Activated T-cell treated with anti-CD3 and anti-CD28 coated beads for 1 hour (primary cell): ENCODE measurements around the gene ZNF804B.

Source experiments
- DNase-seq: peaks from one replicate; pipeline ENCODE4 v3.0.0-alpha.2; 2020; ENCODE audit warnings: low read depth

The ZNF804B gene

DNA sequence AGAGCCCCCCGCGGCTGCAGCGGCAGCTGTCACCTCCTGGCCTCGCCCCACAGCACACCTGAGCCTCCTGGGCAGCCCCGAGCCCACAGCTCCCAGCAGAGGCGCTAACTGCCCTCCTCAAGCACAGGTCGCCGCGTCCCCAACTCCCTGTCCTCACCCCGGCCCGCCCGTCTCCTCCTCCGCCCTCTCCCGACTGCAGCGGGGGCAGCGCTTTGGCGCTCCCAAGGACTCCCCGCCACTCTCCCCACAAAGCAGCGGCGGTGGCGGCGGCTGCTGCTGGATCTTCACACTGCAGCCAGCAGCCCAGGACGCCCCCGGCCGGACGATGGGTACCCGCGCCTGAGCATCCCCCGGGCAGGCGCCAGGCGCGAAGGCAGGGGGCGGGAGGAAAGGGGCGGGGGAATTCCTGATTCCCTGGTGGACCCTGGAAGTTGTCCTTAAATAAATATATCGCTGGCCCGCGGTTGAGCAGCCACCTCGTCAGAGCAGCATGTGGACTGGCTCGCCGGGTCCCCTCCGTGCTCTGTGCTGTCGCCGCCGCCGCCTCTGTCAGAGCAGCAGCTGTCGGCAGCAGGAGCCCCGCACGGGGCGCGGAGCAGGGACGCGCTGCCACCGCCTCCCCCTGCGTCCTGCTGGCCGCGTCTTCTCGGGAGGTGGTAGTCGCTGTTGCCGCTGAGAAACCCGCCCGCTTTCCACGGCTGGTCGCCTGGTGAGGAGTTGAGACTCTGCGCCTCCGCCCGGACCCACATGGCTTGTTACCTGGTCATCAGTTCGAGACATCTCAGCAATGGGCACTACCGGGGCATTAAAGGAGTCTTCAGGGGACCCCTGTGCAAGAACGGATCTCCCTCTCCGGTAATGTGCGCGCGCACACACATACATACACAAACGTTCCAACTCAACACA is at the start of gene ZNF804B:
ZNF804B (plus strand) TSS at position 471 of the 906 bp plus-strand sequence; CDS start at position 748, 277 bp downstream.
- no peak for DNase-seq

DNA sequence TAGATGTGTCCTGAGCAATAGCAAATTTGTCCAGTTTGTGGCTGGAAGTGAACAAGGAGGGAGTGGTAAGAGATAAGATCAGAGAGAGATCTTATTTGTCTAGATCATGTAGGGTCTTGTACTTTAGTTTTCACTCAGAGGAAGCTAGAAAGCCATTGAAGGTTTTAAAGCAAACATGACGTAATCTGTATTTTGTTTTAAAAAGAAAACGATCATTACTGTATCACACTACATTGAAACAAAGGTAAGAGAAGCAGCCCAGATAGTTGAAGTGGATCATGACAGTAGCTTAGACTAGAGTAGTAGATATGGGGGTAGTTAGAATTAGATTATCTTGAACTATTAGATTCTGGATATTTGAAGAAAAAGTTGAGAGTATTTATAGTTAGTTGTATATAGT is 23.6 kb upstream of the ZNF804B start:
- no peak for DNase-seq

DNA sequence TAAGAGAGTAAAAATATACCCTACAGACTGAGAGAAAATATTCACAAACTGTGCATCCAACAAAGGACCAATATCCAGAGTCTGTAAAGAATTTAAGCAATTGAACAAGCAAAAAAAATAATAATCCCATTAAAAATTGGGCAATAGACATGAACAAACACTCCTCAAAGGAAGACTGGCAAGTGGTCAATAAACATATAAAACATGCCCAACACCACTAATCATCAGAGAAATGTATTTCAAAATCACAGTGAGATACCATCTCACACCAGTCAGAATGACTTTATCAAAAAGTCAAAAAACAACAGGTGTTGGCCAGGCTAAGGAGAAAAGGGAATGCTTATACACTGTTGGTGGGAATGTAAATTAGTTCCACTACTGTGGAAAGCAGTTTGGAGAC is 21.9 kb upstream of the ZNF804B start:
- DNase-seq = no peak

DNA sequence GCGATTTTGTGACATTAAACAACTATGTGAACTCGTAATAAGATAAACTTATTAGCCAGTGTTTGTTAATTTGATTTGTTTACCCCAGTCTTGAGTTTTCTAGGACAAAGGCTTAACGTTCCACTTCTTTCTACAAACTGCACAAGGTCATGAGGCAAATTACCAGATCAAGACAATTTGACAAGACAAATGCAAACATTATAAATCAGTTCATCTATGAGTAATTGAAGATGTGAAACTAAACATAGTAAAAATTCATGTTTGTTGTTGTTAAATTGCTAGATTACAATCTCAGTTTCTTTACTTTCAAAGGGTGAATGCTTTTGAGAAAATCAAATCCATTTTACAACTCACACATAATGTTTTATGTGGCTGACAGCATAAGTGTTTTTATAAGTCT is 13.4 kb upstream of the ZNF804B start:
- no peak for DNase-seq

DNA sequence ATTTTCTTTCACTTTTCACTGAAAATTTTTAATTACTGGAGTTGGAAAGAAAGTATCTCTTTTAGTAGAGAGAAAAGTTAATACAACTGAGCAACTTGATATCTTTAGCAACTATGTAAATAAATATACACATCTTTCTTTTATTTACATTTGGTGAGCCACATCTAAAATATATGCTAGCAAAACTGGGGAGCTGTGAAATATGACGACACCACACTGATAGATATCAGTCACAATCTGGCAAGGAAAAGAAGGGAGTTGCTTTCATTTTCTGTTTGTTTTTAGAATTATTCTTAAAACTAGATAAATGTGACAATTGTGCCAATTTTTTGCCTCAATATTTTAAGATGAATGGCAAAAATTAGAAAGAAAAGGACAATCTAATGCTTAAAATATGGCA is 2.7 kb upstream of the ZNF804B start:
- no peak for DNase-seq

DNA sequence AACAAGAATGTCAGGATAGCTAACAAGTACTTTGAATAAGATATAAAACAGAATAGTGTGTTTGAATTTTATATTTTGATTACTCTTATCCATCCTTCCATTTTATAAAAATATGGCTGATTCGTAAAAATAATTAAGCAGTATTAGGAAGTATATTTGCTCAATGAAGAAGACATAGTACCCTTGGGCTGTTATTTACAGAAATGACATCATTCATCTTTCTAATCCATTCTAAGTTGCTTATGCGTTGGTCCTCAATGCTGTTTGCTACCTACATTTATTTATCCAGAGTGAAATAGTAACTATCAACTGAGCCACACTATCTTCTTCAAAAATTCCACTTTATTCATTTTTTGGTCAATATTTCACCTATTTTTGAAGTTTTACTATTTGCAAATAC is 2.1 kb upstream of the ZNF804B start:
- no peak for DNase-seq

DNA sequence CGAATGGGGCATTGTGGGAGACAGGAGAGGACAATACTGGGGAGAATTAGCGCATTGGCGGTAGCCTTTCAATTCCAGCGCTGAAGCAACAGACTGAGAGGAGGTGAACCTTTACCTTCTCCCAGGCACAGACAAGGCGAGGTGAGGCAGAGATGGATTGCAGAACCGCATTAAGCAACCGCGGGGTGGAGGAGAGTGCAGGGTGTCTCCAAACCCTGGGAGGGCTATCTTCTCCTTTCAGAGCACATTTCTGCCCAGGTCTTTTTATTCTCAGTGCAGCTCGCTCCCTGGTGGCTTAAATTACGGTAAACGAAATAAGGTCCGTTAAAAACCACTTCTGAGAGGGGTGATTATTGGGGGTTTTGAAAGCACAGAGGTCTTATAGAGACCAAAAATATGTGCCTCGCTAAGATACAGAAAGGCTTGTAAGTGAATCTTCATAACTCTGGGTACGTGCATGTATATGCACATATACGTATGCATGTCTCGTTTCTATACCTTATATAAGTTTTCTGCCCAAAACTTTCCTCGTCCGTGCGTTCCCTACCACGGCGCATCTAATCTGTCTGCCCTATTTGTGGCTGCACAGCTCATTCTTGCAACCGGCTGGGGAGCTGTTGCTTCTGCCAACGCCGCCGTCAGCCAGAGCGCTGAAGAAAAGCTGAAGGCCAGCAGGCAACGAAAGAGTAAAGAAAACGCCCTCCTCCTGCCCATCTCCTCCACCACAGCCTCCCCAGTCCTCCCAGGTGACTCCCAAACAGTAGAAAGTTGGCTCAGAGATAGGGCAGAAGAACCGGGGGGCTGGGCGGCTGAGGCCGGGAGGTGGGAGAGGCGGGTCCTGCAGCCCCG is 895 bp upstream of the ZNF804B start:
- no peak for DNase-seq

DNA sequence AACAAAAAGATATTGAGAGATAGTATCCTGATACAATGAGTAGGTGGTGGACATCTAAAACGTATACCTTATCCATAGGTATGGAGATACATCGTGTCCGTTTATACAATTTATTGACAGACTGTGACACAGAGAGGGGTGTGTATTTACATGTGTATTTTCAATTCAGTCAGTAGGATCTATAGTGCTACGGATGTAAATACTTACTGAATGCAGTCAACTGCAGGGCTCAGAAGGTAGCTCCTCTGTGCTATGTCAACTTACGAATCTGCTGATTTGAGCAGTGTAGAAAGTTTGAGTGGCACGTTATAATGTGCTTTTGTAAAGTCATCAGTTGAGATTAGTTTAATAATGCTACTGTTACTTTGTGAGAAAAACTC is 626 bp downstream of the ZNF804B start:
- no peak for DNase-seq

DNA sequence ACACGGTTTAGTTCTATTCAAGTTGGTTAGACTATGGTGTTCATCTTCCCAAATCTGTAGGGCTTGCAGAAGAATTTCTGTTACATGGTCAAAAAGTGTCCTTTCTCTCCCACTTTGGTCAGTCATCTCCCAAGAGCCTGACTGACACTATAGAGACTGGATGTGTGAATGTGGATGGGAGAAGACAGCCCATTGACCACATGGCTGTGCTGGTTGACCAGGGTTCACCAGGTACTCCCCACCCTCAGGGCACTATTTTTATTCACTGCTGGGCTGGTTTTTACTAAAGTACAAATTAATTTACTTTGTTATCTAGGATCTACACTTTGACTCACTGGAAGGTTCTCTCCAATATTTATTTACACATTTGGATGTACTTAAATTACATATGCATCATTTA is 2.3 kb downstream of the ZNF804B start:
- DNase-seq = no peak

DNA sequence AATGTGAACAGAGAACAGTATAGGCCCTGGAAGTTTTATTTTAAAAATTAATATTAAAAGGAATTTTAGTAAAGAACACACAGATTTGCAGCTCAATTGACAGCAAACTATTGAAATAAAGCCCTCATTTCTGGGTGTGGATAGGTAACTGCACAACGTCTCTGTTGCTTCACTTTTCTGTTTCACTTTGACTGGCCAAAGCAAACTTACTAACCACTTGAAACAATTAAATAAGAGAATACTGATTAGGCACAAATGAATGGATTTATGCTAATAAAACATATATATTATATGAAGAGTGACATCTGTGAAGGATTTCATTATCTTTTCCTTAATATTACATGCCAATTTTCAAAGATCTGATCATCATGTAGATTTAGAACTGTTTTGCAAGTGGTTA is 11.9 kb downstream of the ZNF804B start:
- no peak for DNase-seq

DNA sequence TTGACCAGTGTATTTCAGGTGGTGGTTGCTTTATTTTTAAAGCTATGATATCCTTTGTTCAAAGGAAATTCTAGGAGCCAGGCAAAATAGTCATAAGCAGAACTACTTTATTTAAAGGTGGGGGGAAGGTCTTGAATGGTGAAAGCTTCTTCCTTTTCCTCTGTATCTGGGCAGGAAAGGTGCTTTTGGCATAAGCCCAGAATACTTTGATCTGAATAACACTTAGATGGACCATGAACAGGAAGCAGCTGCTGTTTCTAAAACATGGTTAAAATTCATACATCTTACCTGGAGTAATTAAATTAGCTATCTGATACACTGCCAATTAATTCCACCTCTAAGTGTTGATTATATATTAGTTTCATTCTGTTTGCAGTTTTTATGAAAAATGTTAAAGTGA is 13.3 kb downstream of the ZNF804B start:
- DNase-seq = no peak

DNA sequence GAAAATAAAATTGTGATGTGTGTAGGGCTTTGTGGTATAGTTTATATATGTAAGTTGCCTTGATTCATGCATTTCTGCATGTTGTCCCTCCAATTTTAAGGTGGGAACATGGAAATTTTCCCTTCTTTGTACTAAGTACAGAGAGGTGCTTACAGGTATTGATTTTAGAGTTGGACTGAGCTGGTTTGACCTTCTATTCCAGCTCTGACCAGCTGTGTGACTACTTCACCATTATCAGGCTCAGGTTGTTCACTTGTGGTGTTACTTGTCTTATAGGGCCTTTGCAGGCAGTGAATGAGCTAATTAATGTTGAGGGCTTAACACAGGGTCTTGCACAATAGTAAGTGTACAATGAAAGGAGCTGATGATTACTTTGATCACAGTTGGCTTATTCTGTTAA is 16.3 kb downstream of the ZNF804B start:
- no peak for DNase-seq

DNA sequence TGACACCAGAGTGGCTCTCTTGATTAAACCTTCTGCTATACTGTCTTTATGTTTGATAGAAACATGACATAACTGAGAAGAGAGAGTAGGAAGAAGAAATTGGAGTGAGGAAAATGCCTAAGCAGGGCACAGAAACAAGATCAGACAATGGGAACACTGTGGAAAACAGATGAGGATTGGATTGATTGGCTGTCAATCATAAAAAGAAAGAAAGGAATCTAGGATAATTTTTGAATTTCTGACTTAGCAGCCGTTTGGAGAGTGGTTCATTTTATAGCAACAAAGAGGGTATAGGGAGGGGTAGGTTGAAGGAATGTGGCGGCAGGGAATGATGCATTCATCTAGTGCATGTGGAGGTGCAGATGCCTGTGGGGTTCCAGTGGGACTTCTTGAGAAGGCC is 28.3 kb downstream of the ZNF804B start:
- DNase-seq = no peak

DNA sequence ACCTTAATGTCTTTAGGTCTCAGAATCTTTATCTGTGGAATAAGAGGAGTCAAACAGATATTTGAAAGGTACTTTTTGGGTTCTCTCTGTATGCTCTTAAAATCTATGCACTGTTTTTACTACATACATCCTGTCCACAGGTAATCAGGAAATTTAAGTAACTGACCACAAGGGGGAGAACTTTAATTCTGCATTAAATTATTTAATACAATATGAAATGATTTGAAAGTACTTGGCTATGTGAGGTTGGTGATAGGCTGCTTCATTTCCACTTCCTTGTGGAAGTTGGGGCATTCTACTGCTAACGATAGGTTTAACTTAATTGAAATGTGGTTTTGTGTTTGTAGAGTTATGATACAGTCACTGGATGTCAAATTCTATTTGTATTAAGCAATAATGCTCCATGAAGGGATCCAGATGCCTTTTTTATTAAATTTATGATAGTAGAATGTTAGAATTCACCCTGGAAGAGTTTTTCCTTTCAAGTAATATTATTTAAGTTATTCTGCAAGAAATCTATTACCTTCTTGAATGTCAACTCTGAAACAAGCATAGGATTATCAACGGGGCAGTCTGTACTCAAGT is 30.1 kb downstream of the ZNF804B start:
- no peak for DNase-seq

DNA sequence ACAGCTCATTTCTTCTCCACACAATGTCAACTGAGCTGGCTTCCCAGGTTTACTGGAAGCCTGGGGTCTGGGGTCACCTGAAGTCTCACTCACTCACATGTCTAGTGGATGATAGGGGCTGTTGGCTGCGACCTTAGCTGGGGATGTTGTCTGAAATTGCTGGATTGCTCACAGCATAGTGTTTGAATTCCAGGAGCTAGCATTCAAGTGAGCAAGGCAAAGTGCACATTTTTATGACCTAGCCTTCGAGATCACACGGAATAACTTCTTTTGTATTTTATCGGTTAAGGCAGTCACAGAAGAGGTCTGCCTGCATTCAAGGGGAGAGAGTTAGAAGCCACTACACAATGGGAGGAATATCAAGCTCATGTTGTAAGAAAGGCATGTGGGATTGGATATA is 32.4 kb downstream of the ZNF804B start:
- DNase-seq = no peak

DNA sequence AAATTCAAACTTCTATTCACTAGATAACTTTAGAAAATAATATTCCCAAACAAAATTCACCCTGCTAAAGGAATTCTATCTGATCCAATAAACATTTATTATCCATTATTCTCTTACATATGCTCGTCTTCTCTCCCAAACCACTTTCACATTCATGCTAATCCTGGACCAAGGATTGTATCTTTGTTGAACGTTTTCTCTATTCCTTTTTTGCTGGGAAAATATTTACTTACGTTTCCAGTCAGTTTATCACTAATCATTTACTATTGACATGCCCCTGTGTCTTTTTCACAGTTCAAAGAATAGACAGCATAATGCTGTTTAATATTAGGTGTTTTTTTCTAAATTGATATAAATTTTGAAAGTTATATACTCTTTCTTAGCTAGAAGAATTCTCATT is 32.9 kb downstream of the ZNF804B start:
- DNase-seq = no peak

DNA sequence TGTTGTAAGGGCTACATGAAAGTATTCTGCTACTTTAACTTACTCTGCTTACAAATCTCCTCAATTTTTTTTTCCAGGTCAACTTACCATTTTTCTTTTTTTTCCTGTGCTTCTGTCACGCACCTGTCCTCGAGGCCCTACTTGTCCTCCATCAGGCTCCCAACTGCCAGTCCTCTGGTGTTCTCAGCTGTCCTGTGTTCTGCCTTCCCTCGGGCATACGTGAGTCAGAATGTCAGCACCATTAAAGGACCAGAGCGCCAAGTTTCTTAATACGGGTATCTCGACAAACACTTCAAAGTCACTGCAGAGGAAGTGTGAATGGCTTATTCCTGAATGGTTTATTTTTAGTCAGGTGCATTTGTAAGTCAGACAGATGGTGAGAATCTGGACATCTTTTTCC is 36.1 kb downstream of the ZNF804B start, which contains the start of gene TEX47:
TEX47 (minus strand) TSS at position 185 of the 400 bp plus-strand sequence. CDS start 795 bp downstream, outside the sequence.
- DNase-seq = no peak

DNA sequence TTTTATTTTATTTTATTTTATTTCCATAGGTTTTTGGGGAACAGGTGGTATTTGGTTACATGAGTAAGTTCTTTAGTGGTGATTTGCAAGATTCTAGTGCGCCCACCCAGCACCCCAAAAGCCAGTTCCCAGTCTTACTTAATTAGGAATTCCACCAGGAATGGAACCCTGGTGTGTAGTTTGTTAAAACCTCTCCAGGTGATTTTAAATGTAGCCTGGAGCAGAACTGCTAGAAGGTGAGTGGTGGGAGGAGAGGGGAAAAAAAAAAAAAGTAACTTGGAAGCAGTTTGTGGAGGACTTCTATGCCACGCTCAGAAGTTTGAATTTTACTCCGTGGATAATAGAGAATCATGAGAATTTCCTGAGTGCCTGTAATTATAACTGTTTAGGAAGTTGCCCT is 41.5 kb downstream of the ZNF804B start:
- no peak for DNase-seq

DNA sequence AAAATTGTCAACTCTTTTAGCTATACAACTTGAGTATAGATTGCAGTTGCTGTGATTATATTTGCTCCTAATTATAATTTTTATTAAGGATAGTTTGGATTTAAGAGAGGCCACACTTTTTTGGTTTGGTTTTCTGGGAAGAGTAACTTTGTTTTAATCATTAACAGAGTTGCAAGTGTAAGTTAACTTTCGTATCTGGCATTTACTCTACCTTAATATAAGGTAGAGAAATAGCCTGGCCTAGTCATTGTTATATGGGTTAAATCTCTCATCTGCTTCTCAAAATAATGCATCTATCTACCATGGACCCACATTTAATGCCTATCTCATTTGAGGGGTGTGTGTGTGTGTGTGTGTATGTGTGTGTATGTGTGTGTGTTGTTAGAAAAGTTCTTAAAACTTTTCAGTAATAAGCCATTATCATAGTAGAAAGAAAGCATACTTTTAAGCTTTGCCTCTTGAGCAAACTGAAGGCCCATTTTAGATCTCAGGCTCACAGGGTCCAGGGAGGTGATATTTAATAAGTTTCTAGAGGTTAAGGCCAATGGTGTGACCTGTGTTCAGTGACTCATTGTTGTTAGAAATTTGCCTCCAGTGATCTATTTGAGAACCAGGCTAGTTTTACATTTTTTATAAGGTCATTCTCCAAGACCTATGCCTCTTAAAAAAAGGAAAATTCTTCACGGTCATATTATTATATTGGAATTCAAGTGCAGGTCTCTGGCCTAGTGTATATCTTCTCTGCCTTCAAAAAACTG is 47.0 kb downstream of the ZNF804B start:
- DNase-seq = no peak

DNA sequence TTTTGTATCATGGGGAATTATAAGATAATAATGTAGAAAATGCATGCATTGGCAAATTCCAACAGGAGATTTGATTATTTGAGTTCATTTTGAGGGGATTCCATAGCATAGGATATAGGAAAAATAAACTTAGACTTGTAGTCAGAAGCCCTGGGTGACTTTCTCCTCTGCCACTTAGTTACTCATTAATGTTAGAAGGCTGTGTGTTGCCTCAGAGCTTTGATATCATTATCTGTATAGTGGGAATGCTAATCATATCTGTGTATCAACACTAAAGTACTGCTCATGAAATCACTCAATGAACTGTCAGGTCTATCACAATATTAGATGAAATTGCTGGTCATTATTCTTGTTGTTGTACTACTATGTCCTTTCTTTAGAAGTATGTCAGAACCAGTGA is 59.1 kb downstream of the ZNF804B start:
- no peak for DNase-seq

DNA sequence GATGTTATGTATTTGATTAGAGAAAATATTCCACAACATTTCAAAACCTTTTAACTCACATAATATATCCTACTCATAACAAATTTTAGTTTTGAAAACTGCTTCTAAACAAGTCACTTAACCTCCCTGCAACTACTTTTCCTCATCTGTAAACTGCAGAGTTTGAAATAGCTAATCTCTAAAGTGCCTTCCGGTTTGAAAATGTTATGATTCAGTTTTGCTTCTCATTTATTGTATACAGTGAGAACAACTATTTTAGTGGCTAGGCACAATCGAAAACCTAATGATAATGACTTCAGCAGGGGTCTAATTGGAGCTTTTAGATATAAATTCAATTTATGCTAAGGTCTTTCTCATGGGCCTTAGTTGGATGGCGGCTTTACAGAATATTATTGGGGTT is 66.7 kb downstream of the ZNF804B start:
- no peak for DNase-seq

DNA sequence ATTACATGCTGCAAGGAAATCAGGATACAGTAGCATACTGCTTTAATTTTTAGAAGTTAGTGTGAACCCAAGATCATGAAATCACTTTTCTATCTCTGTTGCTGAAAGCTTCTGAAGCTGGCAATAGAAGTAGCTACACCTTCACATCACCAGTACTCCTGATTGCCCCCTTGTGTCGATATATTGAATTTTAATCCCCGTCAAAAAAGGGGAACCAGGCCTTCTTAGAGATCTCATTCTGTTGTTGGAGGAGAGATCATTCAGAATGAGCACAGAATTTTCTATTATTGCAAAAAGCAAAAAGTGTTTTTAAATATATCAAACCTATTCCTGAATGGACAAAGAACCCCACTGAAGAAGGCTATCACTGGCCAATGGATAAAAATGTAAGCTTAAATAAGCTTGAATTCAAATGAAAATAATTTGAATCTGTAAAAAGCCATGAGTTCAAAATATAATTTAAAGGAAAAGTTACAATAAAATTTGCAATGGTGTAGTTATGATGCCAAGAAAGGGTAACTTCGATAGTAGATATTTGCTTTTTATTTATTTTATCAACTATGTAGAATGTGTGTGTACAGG is 75.7 kb downstream of the ZNF804B start:
- DNase-seq = no peak
